NCI-H1694 treated with DMSO at 0.1 percent for 48 hours (cell line): Measurements from ENCODE around the gene RNF220.

Experiments
- DNase-seq: peaks from one replicate; lab custom pipeline; 2025; lab: John Stamatoyannopoulos, UW

The RNF220 gene

GRCh38 chr1:44610527-44611148, 205.6 kb downstream of the RNF220 start:
- no peak for DNase-seq

GRCh38 chr1:44611419-44611818, 206.4 kb downstream of the RNF220 start:
- DNase-seq = no peak

GRCh38 chr1:44611866-44612265, 206.8 kb downstream of the RNF220 start:
- DNase-seq = no peak

GRCh38 chr1:44613941-44614340, 208.9 kb downstream of the RNF220 start:
- no peak for DNase-seq

- DNase-seq = no peak
These were observed 211.4 kb downstream of the RNF220 start for GRCh38 chr1:44616284-44616990.

- DNase-seq = no peak
These were observed 212.1 kb downstream of the RNF220 start for GRCh38 chr1:44616991-44617702.

- DNase-seq = no peak
These were observed 212.6 kb downstream of the RNF220 start for GRCh38 chr1:44617703-44618029.

- no peak for DNase-seq
These were observed 214.3 kb downstream of the RNF220 start for GRCh38 chr1:44619261-44619900.

GRCh38 chr1:44620072-44620471, 215.0 kb downstream of the RNF220 start:
- no peak for DNase-seq

- DNase-seq = no peak
These were observed 216.8 kb downstream of the RNF220 start for GRCh38 chr1:44621841-44622286.

GRCh38 chr1:44624268-44624901, 219.3 kb downstream of the RNF220 start:
- DNase-seq = no peak

GRCh38 chr1:44625348-44625747, 220.3 kb downstream of the RNF220 start:
- no peak for DNase-seq

GRCh38 chr1:44628962-44629756, 224.1 kb downstream of the RNF220 start:
- no peak for DNase-seq

- no peak for DNase-seq
These were observed 225.1 kb downstream of the RNF220 start for GRCh38 chr1:44630116-44630515.

- DNase-seq = peak; percentile 32
These were observed 226.2 kb downstream of the RNF220 start for GRCh38 chr1:44631333-44631646.

- peak; percentile 74 for DNase-seq
These were observed 226.8 kb downstream of the RNF220 start for GRCh38 chr1:44631647-44632539.

GRCh38 chr1:44632598-44632997, 227.5 kb downstream of the RNF220 start:
- peak; percentile 3 for DNase-seq

GRCh38 chr1:44634606-44635189, 229.6 kb downstream of the RNF220 start:
- no peak for DNase-seq

GRCh38 chr1:44635439-44635838, 230.4 kb downstream of the RNF220 start:
- no peak for DNase-seq

GRCh38 chr1:44636083-44636687, 231.1 kb downstream of the RNF220 start:
- DNase-seq = no peak
